GM18502 (cell line): ENCODE measurements around the gene CREB3.

ENCODE experiments used
- ATAC-seq: cut with Tn5 transposase; IDR thresholded peaks from one replicate; pipeline ENCODE4 v1.9.1; 2021; ENCODE audit warnings: mild to moderate bottlenecking; ENCODE audit not compliant: unreplicated experiment, poor library complexity

CREB3 gene

GRCh38 chr9:35769763-35770162 lies 37.3 kb downstream of the CREB3 start:
- no peak for ATAC-seq

GRCh38 chr9:35771075-35771433 lies 38.6 kb downstream of the CREB3 start:
- no peak for ATAC-seq

GRCh38 chr9:35771534-35771933 lies 39.1 kb downstream of the CREB3 start:
- ATAC-seq = no peak

- ATAC-seq = no peak
Observed at GRCh38 chr9:35771943-35772342, 39.5 kb downstream of the CREB3 start.

GRCh38 chr9:35774907-35775635 lies 42.6 kb downstream of the CREB3 start:
- no peak for ATAC-seq

- no peak for ATAC-seq
Observed at GRCh38 chr9:35776018-35776417, 43.6 kb downstream of the CREB3 start.

GRCh38 chr9:35778496-35778895 lies 46.0 kb downstream of the CREB3 start:
- ATAC-seq = no peak

GRCh38 chr9:35781066-35781465 lies 48.6 kb downstream of the CREB3 start:
- no peak for ATAC-seq

- no peak for ATAC-seq
Observed at GRCh38 chr9:35783418-35783817, 51.0 kb downstream of the CREB3 start.
